HG03060 (cell line): Measurements from ENCODE around the gene NRF1.
"Not testable (repeated sequence)": the region's sequence is repeated elsewhere in the genome, so short reads cannot be mapped to it uniquely, and the experiment has no call there.

ENCODE experiments used
- ATAC-seq: cut with Tn5 transposase; IDR thresholded peaks from one replicate; pipeline ENCODE4 v1.9.1; 2021; ENCODE audit warnings: low read depth, moderate number of reproducible peaks; ENCODE audit not compliant: unreplicated experiment

NRF1 gene

GRCh38 chr7:129605960-129606614 is 5.4 kb upstream of the NRF1 start:
- ATAC-seq: no peak

- no peak for ATAC-seq
Measured at GRCh38 chr7:129606803-129607202, 4.7 kb upstream of the NRF1 start.

- no peak for ATAC-seq
Measured at GRCh38 chr7:129607471-129608120, 3.9 kb upstream of the NRF1 start.

- no peak for ATAC-seq
Measured at GRCh38 chr7:129609666-129610065, 1.9 kb upstream of the NRF1 start.

GRCh38 chr7:129610709-129611245 is 743 bp upstream of the NRF1 start:
- ATAC-seq: no peak

- no peak for ATAC-seq
Measured at GRCh38 chr7:129612112-129613015, 844 bp downstream of the NRF1 start.

- ATAC-seq: no peak
Measured at GRCh38 chr7:129613016-129613337, 1.5 kb downstream of the NRF1 start.

- no peak for ATAC-seq
Measured at GRCh38 chr7:129615018-129615417, 3.5 kb downstream of the NRF1 start.

- ATAC-seq: no peak
Measured at GRCh38 chr7:129616530-129616929, 5.0 kb downstream of the NRF1 start.

GRCh38 chr7:129617178-129617577 is 5.7 kb downstream of the NRF1 start:
- no peak for ATAC-seq

- no peak for ATAC-seq
Measured at GRCh38 chr7:129617652-129618051, 6.1 kb downstream of the NRF1 start.

GRCh38 chr7:129626896-129627295 is 15.4 kb downstream of the NRF1 start:
- no peak for ATAC-seq

GRCh38 chr7:129630341-129630740 is 18.8 kb downstream of the NRF1 start:
- ATAC-seq: no peak

GRCh38 chr7:129634361-129635034 is 23.0 kb downstream of the NRF1 start:
- no peak for ATAC-seq

- ATAC-seq: peak; percentile 47
Measured at GRCh38 chr7:129635300-129636029, 23.9 kb downstream of the NRF1 start.

GRCh38 chr7:129636030-129636550 is 24.6 kb downstream of the NRF1 start:
- ATAC-seq: not testable (repeated sequence)

GRCh38 chr7:129636641-129637040 is 25.1 kb downstream of the NRF1 start:
- no peak for ATAC-seq

- ATAC-seq: no peak
Measured at GRCh38 chr7:129640400-129640799, 28.9 kb downstream of the NRF1 start.

GRCh38 chr7:129642871-129643549 is 31.5 kb downstream of the NRF1 start:
- no peak for ATAC-seq
